ENCODE data around the gene SIGMAR1. TPM values are rescaled to one million over a fixed set of nuclear protein-coding genes. Genes with fewer than 3 reads are reported as not detected.
A peak's percentile ranks its signal among the peaks of the same experiment; 100 is the strongest.

SIGMAR1 gene
- total RNA-seq, 2 donors from 2014 or later: 47.7 to 58.4 TPM

DNA sequence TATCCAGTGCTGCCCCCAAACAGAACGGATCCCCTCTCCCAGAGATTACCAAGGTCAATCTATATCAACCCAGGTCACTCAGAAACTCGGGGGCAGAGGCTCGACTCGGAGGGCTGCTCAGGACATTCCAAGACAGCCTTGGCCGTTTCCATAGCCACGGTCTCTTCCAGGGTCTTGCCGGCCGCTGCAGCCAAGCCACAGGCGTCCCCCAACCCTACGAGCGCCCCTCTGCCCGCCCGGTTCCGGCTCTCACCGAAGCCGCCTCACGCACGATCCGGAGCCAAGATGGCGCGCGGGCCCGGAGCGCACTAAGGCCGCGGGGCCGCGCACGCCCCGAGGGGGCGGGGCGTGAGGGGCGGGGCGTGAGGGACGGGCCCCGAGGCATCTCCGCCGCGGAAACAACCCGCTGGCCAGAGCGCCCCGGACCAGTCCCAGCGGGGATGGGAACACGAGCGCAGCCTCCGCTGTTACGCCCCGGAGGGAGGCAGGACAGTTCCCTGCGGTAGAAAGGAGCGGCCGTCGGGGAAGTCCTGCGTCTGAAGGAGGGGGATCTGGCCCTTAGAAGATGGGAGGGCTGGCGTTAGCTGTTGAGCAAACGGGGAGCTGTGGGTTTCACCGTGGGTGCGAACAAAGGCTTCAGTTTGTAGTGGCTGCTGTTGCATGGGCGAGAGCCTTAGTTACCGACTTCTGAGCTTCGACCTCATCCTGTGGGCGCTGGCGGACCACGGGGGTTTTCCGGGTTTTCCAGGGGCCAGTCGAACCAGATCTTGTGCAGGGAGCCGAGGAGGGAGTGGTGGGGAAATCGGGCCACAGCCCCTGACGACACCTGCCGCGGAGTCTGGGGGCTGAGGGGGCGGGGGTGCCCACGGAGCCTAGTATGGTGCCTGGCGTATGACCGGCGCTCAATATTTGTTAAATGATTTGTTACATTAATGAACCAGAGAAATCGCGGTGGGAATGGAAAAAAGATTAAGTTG, 25.5 kb downstream of the SIGMAR1 start, which contains the start of gene RPP25L:
TSS of gene RPP25L (minus strand) at position 287 of the 977 bp plus-strand sequence. CDS start 801 bp downstream, outside the sequence.
- intact Hi-C loops (cut with DNase I, micrococcal nuclease): loop anchor here in 1 of 2 donors (10.0 kb wide), 1 partner anchor 93 kb away; no protein-coding TSS in a partner anchor
- ATAC-seq: peak; percentile 95
- peak; percentile 86 to 88 for DNase-seq

DNA sequence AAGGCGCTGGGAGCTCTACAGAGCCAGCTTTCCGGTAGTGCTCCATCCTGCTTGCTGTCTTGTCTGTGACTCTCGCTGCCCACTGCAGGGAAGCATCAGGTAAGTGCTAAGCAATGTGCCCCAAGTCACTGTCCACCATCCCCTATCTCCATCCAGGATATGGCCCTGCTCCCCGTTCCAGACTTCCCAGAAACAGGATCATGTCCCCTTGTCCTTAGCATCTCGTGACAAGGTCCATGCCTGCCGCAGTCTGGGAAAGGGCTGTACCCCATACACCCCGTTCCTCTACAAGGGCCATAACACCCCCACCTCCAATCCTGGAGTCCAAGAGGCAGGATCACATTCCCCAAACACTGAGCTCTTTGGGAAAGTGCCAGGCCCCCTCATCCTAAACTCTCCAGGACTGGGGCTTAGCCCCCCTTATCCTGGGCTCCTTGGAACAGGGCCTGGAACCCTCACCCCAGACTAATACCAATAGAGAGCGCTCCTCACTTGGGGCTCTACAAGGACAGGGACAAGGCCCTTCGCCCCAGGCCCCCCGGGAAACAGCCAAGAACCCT, 26.3 kb downstream of the SIGMAR1 start:
- no peak for DNase-seq
- intact Hi-C loops (cut with DNase I, micrococcal nuclease): loop anchor here in 1 of 2 donors (10.0 kb wide), 1 partner anchor 93 kb away; no protein-coding TSS in a partner anchor
- peak; percentile 33 for ATAC-seq

DNA sequence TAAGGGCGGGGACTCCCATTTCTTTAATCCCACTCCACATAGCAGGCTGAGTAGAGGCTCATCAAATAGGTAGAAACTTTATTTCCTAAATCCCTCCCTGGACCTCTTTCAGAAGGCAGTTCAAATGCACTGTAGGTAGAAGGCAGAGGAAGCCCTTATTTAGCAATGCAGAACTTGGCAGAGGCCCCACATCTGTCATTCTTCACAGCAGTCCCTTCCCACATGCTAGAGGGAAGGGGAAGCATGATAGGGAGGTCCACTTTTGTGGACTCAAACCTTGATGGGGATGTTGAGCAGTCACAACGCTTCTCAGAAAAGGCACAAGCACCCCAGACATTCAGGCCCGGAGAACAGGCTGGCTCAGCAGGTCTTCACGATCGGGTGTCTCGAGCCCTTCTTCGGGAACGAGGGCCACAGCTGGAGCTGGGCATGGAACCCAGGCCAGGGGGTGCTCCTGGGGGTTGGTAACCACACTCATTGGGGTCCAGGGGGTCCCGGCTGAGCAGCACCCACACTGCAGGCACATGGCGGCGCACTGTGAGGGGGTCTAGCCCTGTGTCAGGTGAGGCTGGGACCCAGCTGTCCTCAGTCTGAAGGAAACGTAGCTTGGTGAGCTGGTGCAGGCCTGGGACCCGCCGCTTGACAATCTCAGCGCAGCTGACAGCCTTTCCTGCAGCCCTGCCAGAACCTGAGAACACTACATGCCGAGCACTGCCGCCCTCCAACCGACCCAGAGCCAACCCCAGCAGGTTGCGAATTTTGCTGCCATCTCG, 27.0 kb downstream of the SIGMAR1 start:
- no peak for DNase-seq
- ATAC-seq: no peak
- intact Hi-C loops (cut with DNase I, micrococcal nuclease): loop anchor here in 1 of 2 donors (10.0 kb wide), 1 partner anchor 94 kb away; no protein-coding TSS in a partner anchor

DNA sequence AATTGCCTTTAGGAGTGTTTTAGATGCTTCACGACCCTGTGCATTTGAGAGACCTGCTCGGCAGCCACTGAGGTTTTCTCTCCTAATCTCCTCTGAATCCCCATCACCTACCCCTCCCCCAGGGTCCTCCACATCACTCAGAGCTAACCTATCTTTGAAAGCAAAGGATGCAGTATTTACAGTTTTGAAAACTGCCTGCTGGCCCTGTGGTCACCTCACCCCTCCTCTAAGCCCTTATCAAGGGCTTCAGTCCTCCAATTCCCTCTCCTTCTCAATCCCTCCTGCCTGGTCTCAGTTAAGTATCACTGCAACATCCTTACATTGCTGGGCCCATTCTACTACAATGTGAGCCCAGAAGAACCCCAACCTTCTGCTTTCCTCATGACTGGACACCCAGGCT, 30.3 kb downstream of the SIGMAR1 start:
- intact Hi-C loops (cut with DNase I, micrococcal nuclease): no loop called here
- ATAC-seq: no peak
- DNase-seq: no peak

DNA sequence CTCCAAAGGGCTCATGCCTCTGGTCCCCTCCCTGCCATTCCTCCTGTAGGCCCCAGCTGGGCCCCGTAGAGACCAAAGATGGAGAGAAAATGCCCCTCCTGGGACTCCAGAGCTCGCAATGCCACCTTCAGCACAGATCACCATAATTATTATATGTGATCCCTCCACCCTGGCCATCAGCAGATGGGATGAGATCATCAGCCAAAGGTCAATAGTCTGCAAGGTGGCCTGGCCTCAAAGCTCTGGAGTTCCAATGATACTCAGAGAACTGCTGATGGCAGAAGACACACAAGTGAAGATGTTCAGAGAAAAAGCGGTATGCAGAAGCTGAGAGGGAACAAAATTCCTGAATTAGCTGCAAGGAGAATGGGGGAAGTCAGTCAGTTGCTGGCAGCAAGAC, 30.7 kb downstream of the SIGMAR1 start:
- ATAC-seq: peak; percentile 72
- DNase-seq: no peak
- intact Hi-C loops (cut with DNase I, micrococcal nuclease): no loop called here

DNA sequence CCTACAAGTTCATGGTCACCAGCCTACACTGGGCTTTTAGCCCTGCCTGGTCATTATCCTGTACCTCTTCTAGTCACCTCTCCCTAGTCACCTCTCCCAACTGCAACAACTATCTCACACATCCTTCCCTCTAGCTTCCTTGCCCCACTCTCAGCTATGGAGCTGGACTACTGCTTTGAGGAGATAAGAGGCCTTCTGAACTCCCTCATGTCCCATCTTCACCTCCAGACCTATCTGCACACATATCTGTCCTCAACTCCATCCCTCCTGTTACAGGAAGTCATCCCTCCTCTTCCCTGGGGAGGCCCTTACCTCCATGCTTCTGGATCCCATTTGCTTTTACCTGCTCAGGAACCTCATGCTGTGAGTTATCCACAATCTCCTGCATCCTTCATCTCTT, 31.4 kb downstream of the SIGMAR1 start:
- no peak for ATAC-seq
- no peak for DNase-seq
- intact Hi-C loops (cut with DNase I, micrococcal nuclease): no loop called here

DNA sequence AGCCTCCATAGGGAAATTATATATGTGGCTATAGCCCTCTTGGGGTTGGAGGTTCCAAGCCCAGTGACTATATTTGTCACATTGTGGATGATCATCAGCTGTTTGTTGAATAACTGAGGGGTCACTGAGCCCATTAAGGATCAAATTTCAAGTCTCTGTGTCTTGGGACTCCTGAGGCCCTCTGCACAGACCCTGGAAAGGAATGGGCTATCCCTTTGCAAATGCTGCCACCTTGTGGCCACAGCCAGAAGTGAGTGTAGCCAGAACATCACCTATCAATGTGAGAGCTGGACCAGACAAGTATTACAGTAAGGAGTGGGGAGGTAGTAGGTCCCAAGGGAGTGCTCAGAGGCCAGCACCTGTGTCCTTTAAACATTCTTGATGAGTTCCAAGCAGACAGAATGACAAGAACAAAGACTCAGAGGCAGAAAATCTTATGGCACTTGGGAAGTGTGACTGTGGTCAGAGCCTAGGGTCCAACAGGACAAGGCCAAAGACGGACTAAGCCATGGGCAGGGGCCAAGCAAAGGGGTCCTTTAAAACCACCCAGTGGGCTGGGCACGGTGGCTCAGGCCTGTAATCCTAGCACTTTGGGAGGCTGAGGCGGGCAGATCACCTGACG, 33.9 kb downstream of the SIGMAR1 start:
- DNase-seq (peak; percentile 61 to 87), ATAC-seq (peak; percentile 75)
- intact Hi-C loops (cut with DNase I, micrococcal nuclease): no loop called here

DNA sequence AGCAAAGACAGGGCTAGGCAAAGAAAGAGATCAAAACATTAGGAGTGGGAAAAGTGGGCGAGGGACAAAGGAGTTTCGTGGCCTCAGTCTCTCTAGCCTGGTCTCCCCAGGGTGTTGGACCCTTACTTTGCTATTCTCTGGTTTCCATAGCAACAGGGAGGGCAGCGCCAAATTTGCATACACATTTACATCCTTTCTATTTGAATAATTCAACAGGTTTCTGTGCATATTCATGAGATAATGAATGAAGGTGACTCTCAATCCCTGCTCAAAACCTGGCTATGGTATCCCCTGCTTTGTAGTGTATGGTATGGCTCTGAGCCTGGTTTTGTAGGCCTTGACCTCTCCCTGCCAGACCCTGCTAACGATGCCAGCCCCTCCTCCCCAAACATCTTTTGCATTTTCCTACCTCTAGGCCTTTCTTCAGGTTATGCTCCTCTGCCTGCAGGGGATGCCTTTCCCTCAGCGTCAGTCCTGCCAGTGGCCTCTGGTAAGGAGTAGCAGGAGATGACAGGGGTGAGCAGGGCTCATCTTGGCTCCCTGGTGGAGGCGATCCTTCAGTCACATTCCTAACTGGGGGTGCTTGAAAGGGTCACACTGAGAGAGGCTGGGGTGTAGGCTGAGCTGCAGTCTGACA, 35.5 kb downstream of the SIGMAR1 start:
- intact Hi-C loops (cut with DNase I, micrococcal nuclease): no loop called here
- ATAC-seq (no peak), DNase-seq (no peak)

DNA sequence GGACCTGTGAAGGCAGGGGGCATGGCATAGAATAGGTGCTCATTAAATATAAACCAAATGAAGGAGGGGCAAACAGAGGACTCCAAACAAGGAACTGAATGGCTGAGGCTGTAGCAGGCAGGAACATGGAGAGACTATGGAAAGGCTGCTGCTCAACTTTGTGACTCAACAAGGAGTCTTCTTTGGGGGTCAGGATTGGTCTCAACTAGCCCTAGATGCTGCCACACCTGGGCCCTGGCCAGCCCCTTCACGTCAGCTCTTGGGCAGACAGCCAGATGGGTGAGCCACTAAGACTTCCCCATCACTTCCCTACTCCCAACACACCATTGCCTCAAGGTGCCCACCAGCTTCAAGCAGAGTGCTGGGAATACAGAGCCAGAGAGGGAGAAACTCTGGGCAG, 36.7 kb downstream of the SIGMAR1 start:
- DNase-seq (no peak), ATAC-seq (no peak)
- intact Hi-C loops (cut with DNase I, micrococcal nuclease): no loop called here

DNA sequence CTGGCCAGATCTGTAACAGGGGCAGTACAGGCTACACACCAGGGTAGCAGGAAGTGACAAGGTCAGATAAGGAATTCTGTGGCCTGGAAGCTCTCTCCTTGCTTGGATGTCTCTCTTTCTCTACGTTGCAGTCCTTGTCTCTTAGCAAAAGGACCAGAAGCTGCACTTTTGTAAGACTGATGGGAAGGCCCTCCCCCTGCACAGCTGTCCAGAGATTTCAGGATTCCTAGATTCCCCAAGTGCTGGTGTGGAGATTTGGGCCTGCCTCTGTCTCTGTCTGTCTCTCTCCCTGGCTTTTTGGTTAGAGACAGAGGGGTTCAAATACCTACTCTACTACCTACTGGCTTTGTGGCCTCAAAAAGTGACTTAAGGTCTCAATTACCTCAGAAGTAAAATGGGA, 38.0 kb downstream of the SIGMAR1 start:
- ATAC-seq: no peak
- intact Hi-C loops (cut with DNase I, micrococcal nuclease): loop anchor here in 1 of 2 donors (10.0 kb wide), 1 partner anchor 185 kb away; no protein-coding TSS in a partner anchor
- no peak for DNase-seq

DNA sequence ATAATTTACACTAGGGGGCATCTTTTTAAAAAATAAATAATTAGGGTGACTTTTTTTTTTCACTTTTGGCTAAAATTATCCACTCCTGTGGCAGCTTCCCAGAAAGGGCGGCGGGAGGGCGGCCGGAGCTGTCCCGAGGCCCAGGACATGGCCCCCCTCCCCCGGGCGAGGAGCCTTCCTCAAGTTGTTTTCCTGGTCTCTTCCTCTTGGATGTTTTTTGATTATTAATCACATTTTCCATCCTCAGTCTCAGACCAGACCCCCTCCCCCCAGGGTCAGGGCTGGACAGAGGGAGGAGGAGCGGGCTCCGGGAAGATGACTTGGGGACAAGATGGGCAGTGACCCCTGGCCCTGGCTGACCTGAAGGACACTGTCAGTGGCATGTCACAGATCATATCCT, 43.4 kb downstream of the SIGMAR1 start:
- intact Hi-C loops (cut with DNase I, micrococcal nuclease): loop anchor here in 1 of 2 donors (5.0 to 10.0 kb wide), 2 partner anchors 47 to 179 kb away; no protein-coding TSS in a partner anchor
- no peak for ATAC-seq
- DNase-seq: no peak

DNA sequence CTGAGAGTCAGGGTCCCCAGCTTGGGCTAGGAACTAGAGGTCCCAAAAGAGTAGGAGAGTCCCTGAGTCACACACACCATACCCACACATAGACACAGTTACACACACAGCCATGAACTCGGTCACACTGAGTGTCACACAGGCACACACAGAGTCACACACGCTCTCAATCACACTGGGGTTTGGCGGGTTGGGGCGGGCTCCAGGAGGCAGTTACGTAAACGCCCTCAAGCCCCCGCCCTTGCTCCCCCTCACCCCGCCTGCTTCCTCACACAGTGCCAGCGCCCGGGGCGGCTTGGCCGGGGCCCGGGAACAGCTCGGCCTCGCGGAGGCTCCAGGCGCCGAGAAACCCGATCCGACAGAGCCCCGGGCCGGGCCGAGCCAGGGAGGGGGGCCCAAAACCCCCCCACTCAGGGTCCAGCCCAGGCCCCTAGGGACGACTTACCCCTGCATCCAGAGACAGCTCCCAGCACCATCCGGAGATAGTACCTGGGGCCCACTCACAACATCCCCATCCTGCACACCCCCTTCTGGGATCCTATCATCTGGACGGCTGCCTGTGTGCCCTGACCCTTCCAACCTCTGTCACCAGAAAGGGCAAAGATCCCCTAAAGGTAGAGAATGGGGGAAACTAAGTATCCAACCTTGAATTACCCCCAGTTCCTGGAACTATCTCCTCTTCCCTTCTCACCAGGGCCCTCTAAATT, 44.5 kb downstream of the SIGMAR1 start:
- ATAC-seq (peak; percentile 10), DNase-seq (peak; percentile 39)
- intact Hi-C loops (cut with DNase I, micrococcal nuclease): loop anchor here in 1 of 2 donors (5.0 to 10.0 kb wide), 2 partner anchors 46 to 178 kb away; no protein-coding TSS in a partner anchor

DNA sequence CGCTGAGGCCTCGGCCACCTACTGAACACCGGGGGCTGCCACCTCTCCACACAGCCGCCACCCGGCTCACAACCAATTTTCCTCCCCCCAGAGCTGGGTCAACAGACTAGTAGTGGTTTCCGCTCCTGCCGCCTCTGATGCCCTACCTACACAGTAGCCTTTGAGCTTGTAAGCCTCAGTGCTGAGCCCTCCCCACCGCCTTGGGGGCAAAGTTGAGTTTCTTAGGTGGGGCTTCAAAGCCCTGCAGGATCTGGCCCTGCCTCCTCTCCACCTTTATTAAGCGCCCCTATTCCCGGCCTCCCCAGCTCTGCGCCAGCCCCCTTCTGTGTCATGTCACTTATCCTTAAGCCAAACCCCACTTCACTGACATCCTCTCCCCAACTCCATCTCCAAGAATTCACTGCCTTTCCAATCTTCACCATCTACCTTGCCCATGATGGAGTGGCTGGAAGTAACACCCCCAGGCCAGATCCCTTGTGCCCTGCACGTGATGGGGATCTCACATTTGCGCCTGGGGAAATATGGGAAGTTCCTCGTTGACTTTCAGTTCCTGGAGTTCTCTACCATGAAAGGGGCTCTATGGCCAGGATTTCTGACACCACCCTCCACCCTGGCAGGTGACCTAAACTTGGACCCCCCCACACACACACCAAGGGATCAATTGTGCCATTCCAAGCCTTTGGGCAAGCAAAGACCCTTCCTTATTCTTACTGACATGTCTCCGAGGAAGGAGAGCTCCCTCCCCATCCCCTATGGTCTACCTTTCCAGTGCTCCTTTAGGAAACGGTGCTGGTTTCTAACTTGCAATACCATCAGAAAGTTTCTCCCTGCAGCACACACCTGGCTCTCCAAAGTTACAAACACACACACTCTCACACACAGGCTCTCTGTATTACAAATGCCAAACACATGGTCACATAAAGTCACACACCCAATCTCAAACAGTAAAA, 45.4 kb downstream of the SIGMAR1 start:
- intact Hi-C loops (cut with DNase I, micrococcal nuclease): loop anchor here in 1 of 2 donors (5.0 to 10.0 kb wide), 2 partner anchors 45 to 177 kb away; no protein-coding TSS in a partner anchor
- peak in 1 of 2 donors; percentile 15 for DNase-seq

DNA sequence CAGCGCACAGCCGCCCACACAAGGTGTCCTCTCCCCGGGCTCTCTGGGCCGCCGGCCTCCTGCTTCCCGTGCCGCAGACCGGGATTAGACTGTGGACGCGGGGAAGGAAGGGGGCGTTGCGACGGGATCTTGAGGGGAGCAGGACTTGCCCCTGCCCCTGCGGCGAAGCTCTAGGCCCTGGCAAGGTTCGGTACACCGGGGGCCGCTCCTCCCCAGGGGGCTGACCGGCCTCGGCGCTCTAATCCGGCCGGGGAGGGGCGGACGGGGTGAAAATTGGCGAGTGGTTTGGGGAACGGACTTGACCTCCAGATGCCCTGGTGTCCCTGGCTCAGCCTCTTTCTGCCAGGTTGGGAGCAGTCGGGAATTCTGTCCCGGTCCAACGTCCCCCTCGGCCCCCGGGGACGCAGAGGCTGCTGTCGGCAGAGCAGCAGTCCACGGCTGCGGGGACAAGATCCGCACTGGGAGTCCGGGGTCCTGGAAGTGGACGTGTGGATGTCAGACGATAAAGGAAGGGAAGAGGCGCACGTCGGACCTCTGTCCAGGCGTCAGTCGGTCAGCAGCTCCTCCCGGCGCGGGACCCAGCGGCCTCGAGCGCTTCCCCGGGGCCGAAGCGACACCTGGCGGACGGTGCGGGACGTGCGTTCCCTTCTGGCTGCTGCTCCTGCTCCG, 46.2 kb downstream of the SIGMAR1 start:
- intact Hi-C loops (cut with DNase I, micrococcal nuclease): loop anchor here in 1 of 2 donors (5.0 to 10.0 kb wide), 2 partner anchors 44 to 177 kb away; no protein-coding TSS in a partner anchor
- DNase-seq (peak; percentile 74 to 90), ATAC-seq (peak; percentile 83)

More for the DNA sequence above, 45.4 kb downstream of the SIGMAR1 start:
- ATAC-seq: no peak

All from left colon (tissue), 2 donors.